ENCODE data around the gene TNS1. TPM values are rescaled to one million over a fixed set of nuclear protein-coding genes. Genes with fewer than 3 reads are reported as not detected.

Gene TNS1
- total RNA-seq, 2 donors from 2014 or later: 1,836 to 2,296 TPM

DNA sequence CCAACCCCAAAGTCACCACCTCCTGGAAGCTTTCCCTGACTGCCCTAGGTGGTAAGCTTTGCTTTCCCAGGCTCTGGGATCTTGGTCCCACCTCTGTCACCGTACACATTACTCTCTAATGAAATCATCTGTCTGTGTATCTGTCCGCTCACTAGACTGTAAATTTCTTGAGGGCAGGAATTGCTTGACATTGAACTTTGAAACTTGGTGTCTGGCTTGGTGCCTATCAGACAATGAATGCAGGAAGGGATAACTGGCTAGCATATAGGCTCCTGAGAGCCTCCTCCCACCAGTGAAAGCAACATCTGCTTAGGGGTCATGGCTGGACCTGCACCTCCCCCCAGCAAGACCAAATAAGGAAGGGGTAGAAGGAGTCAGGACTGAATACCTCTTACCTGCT is 155.7 kb downstream of the TNS1 start:
- no peak overlapping the region for H3K4me3 ChIP-seq
- TF ChIP-seq, protein P1, sequence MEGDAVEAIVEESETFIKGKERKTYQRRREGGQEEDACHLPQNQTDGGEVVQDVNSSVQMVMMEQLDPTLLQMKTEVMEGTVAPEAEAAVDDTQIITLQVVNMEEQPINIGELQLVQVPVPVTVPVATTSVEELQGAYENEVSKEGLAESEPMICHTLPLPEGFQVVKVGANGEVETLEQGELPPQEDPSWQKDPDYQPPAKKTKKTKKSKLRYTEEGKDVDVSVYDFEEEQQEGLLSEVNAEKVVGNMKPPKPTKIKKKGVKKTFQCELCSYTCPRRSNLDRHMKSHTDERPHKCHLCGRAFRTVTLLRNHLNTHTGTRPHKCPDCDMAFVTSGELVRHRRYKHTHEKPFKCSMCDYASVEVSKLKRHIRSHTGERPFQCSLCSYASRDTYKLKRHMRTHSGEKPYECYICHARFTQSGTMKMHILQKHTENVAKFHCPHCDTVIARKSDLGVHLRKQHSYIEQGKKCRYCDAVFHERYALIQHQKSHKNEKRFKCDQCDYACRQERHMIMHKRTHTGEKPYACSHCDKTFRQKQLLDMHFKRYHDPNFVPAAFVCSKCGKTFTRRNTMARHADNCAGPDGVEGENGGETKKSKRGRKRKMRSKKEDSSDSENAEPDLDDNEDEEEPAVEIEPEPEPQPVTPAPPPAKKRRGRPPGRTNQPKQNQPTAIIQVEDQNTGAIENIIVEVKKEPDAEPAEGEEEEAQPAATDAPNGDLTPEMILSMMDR (IDR thresholded peaks at IDR 0.05): no peak
- H3K27ac ChIP-seq: peak overlapping the region; percentile 66 to 88
- peaks cover 64 to 100% of the 10 kb centered on the region in 2 donors for H3K4me1 ChIP-seq (ENCODE audit: control insufficient read depth in 1 of 2, low read depth in 2 of 2)
- H3K27me3 ChIP-seq (replicated peaks; ENCODE audit: insufficient read depth): no peaks in the 10 kb centered on the region
- ATAC-seq (ENCODE audit: insufficient number of reproducible peaks, low FRiP score, low read depth) (no peak), DNase-seq (ENCODE audit: low spot score) (no peak)
- no peaks in the 10 kb centered on the region for H3K9me3 ChIP-seq
- peaks cover 75% of the 10 kb centered on the region for H3K36me3 ChIP-seq

- ATAC-seq (ENCODE audit: insufficient number of reproducible peaks, low FRiP score, low read depth) (no peak), DNase-seq (ENCODE audit: low spot score) (no peak)
- Histone ChIP-seq H3K27me3 (replicated peaks; ENCODE audit: insufficient read depth) (no peaks in the 10 kb centered on the region), H3K9me3 (no peaks in the 10 kb centered on the region), H3K4me1 (ENCODE audit: control insufficient read depth in 1 of 2, low read depth in 2 of 2) (peaks cover 64 to 100% of the 10 kb centered on the region in 2 donors), H3K36me3 (peaks cover 83% of the 10 kb centered on the region), H3K4me3 (no peak overlapping the region), H3K27ac (peak overlapping the region; percentile 66 to 88)
- TF ChIP-seq, protein P1 (IDR thresholded peaks at IDR 0.05): no peak
Observed at GRCh38 chr2:217846321-217846743, 156.5 kb downstream of the TNS1 start.

DNA sequence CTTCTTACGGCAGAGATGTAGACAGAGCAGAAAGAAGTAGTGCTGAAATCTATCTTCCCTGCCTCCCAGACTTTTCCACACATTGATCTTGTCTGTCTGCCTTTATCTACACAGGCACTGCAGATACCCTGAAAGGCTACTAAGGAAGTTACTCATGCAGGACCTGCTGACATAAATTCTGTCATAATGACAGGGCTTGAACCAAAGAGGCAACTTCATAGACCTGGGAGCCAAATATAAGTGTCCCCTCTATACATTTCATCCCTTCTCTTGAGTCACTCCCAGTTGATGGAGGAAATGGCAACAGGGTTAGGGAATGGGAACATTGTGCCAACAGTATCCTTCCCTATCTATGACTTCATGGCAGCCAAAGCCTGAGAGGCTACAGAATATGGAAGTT is 157.5 kb downstream of the TNS1 start:
- no peak for DNase-seq (ENCODE audit: low spot score)
- Histone ChIP-seq H3K27ac (peak overlapping the region; percentile 66 to 88), H3K4me1 (ENCODE audit: control insufficient read depth in 1 of 2, low read depth in 2 of 2) (peaks cover 66 to 100% of the 10 kb centered on the region in 2 donors), H3K9me3 (no peaks in the 10 kb centered on the region), H3K36me3 (peaks cover 92% of the 10 kb centered on the region), H3K4me3 (no peak overlapping the region), H3K27me3 (replicated peaks; ENCODE audit: insufficient read depth) (no peaks in the 10 kb centered on the region)
- ATAC-seq (ENCODE audit: insufficient number of reproducible peaks, low FRiP score, low read depth): no peak
- TF ChIP-seq, protein P1 (IDR thresholded peaks at IDR 0.05): no peak

- H3K4me1 ChIP-seq (ENCODE audit: control insufficient read depth in 1 of 2, low read depth in 2 of 2): peaks cover 66 to 100% of the 10 kb centered on the region in 2 donors
- ATAC-seq (ENCODE audit: insufficient number of reproducible peaks, low FRiP score, low read depth) (no peak), DNase-seq (ENCODE audit: low spot score) (no peak)
- no peak overlapping the region for H3K4me3 ChIP-seq
- H3K9me3 ChIP-seq: no peaks in the 10 kb centered on the region
- TF ChIP-seq, protein P1 (IDR thresholded peaks at IDR 0.05): no peak
- H3K36me3 ChIP-seq: peaks cover 92% of the 10 kb centered on the region
- peak overlapping the region; percentile 66 to 88 for H3K27ac ChIP-seq
- no peaks in the 10 kb centered on the region for H3K27me3 ChIP-seq (replicated peaks; ENCODE audit: insufficient read depth)
Observed at GRCh38 chr2:217844696-217845095, 158.1 kb downstream of the TNS1 start.

DNA sequence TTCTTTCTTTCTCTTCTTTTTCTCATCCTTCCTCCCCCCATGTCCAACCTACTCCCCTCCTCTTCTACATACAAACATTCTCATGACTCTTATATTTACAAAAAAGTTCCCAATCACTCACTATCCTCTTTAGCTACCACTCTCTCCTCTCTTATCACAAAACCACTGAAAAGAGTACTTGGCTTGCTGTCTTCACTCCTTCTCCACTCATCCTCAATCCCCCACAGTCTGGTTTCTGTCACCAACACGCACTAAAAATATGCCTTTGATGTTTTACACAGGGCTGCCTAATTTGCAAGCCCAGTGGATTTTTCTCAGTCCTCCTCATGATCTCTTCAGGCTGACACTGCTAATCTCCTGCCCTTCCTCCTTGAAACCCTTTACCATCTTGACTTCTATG is 159.5 kb downstream of the TNS1 start:
- DNase-seq (ENCODE audit: low spot score) (no peak), ATAC-seq (ENCODE audit: insufficient number of reproducible peaks, low FRiP score, low read depth) (no peak)
- no peaks in the 10 kb centered on the region for H3K9me3 ChIP-seq
- peaks cover 63 to 100% of the 10 kb centered on the region in 2 donors for H3K4me1 ChIP-seq (ENCODE audit: control insufficient read depth in 1 of 2, low read depth in 2 of 2)
- TF ChIP-seq, protein P1 (IDR thresholded peaks at IDR 0.05): no peak
- H3K4me3 ChIP-seq: no peak overlapping the region
- H3K36me3 ChIP-seq: peaks cover 91% of the 10 kb centered on the region
- H3K27ac ChIP-seq: peak overlapping the region; percentile 37 to 66
- H3K27me3 ChIP-seq (replicated peaks; ENCODE audit: insufficient read depth): no peaks in the 10 kb centered on the region
